H1 (cell line): ENCODE results near the gene SLCO2A1. TPM values are rescaled to one million over a fixed set of nuclear protein-coding genes. Genes with fewer than 3 reads are reported as not detected.

Source experiments
- CTCF ChIA-PET: fragments of 300-600 bp; sonication (Branson Sonifier 250); formaldehyde crosslinking; loops from one replicate; lab custom pipeline; 2021; ENCODE audit not compliant: partially characterized antibody; lab: Charles Lee
- POLR2A ChIA-PET: fragments of 300-600 bp; sonication (Branson Sonifier 250); formaldehyde crosslinking; loops from one replicate; lab custom pipeline; 2021; ENCODE audit warnings: inconsistent platforms; ENCODE audit not compliant: partially characterized antibody; lab: Charles Lee
- DNase-seq, 2 experiments: peaks; one replicate each; pipeline versions ENCODE4 v3.0.0 to v3.0.0-alpha.2; 2010 to 2022; ENCODE audit warnings: low spot score in 2 of 2, low read depth in 1 of 2, mixed read lengths in 1 of 2
- FAIRE-seq: peaks from 2 replicates; lab custom pipeline; 2011; peaks lifted over from hg19 to GRCh38; lab: Jason Lieb, UNC
- H2AFZ ChIP-seq: 2 replicates; pipeline ENCODE4 v1.8.1; 2012; ENCODE audit warnings: low read length, inconsistent platforms
- H2AK5ac ChIP-seq: 2 replicates; pipeline ENCODE4 v1.6.1; 2013; ENCODE audit warnings: low read depth, low read length
- H2BK120ac ChIP-seq: replicated peaks from 2 replicates; pipeline ENCODE3; 2013; ENCODE audit warnings: low read depth, low read length, inconsistent platforms
- H2BK12ac ChIP-seq: 2 replicates; pipeline ENCODE4 v1.6.1; 2013; ENCODE audit warnings: low read depth, low read length
- H2BK15ac ChIP-seq: 2 replicates; pipeline ENCODE4 v1.6.1; 2013; ENCODE audit warnings: low read length
- H2BK20ac ChIP-seq: 2 replicates; pipeline ENCODE4 v1.6.1; 2013; ENCODE audit warnings: low read length
- H2BK5ac ChIP-seq: 2 replicates; pipeline ENCODE4 v1.6.1; 2013; ENCODE audit warnings: low read depth, low read length
- H3K14ac ChIP-seq: 2 replicates; pipeline ENCODE4 v1.6.1; 2013; ENCODE audit warnings: inconsistent platforms; ENCODE audit not compliant: insufficient read length
- H3K18ac ChIP-seq: 2 replicates; pipeline ENCODE4 v1.6.1; 2013; ENCODE audit warnings: low read length; ENCODE audit errors: extremely low read depth
- H3K23ac ChIP-seq: 2 replicates; pipeline ENCODE4 v1.6.1; 2013; ENCODE audit warnings: inconsistent platforms; ENCODE audit not compliant: insufficient read length
- H3K23me2 ChIP-seq: 2 replicates; pipeline ENCODE4 v1.6.1; 2013; ENCODE audit warnings: low read depth, low read length
- H3K27ac ChIP-seq: 2 replicates; pipeline ENCODE4 v1.6.1; 2011; ENCODE audit warnings: low read depth, low read length, inconsistent platforms
- H3K27me3 ChIP-seq, 4 experiments: replicated peaks in 1 of 4; 1 replicate in 1 of 4; 2 replicates in 3 of 4; pipeline versions ENCODE4 v1.6.1 to v1.8.1; 2011 to 2013; ENCODE audit warnings: low read length in 3 of 4, mild to moderate bottlenecking in 3 of 4, inconsistent platforms in 2 of 4, mixed read lengths in 2 of 4, moderate library complexity in 1 of 4; ENCODE audit not compliant: control insufficient read depth in 3 of 4, insufficient read depth in 3 of 4; ENCODE audit errors: extremely low read depth in 1 of 4
- H3K36me3 ChIP-seq, 4 experiments: 2 replicates each; pipeline versions ENCODE4 v1.6.1 to v1.8.1; 2011 to 2013; ENCODE audit warnings: mild to moderate bottlenecking in 4 of 4, low read length in 3 of 4, moderate library complexity in 2 of 4, control low read depth in 1 of 4, inconsistent platforms in 1 of 4; ENCODE audit not compliant: insufficient read depth in 4 of 4, control insufficient read depth in 2 of 4
- H3K4ac ChIP-seq: replicated peaks from 2 replicates; pipeline ENCODE3; 2013; ENCODE audit warnings: low read length, low read depth, mixed read lengths, inconsistent platforms; ENCODE audit not compliant: insufficient read length
- H3K4me1 ChIP-seq, 4 experiments: replicated peaks in 1 of 4; 1 replicate in 1 of 4; 2 replicates in 3 of 4; pipeline versions ENCODE4 v1.6.1 to v1.8.1; 2011 to 2013; ENCODE audit warnings: low read length in 3 of 4, inconsistent platforms in 2 of 4, mixed read lengths in 1 of 4; ENCODE audit not compliant: insufficient read depth in 4 of 4, control insufficient read depth in 3 of 4
- H3K4me2 ChIP-seq, 2 experiments: 2 replicates each; pipeline versions ENCODE4 v1.6.1 to v1.8.1; 2011 to 2013; ENCODE audit warnings: low read depth in 2 of 2, low read length in 2 of 2, control low read depth in 1 of 2, inconsistent platforms in 1 of 2, mild to moderate bottlenecking in 1 of 2; ENCODE audit not compliant: insufficient read depth in 1 of 2
- H3K4me3 ChIP-seq, 4 experiments: fragments of 200-600, 300-600 bp in 1 of 4; sonication (generic), shearing (Covaris generic), sonication (Bioruptor Twin) in 1 of 4; 2 replicates each; pipeline versions ENCODE4 v1.5.1 to v1.8.1; 2011 to 2016; ENCODE audit warnings: low read length in 4 of 4, low read depth in 3 of 4, control low read depth in 2 of 4, inconsistent platforms in 2 of 4, mild to moderate bottlenecking in 2 of 4, mixed read lengths in 1 of 4, moderate library complexity in 1 of 4; ENCODE audit not compliant: insufficient read depth in 2 of 4; ENCODE audit errors: extremely low read depth in 1 of 4
- H3K56ac ChIP-seq: replicated peaks from 2 replicates; pipeline ENCODE3; 2013; ENCODE audit warnings: low read depth, mild to moderate bottlenecking, mixed read lengths, low read length, inconsistent platforms; ENCODE audit not compliant: insufficient read length
- H3K79me1 ChIP-seq: 2 replicates; pipeline ENCODE4 v1.6.1; 2013; ENCODE audit warnings: low read depth, low read length, control low read depth
- H3K79me2 ChIP-seq, 2 experiments: 2 replicates each; pipeline versions ENCODE4 v1.6.1 to v1.8.1; 2012 to 2013; ENCODE audit warnings: low read length in 2 of 2, mild to moderate bottlenecking in 2 of 2, inconsistent platforms in 1 of 2; ENCODE audit not compliant: insufficient read depth in 2 of 2, control insufficient read depth in 1 of 2
- H3K9ac ChIP-seq, 4 experiments: replicated peaks in 1 of 4; 1 replicate in 1 of 4; 2 replicates in 3 of 4; pipeline versions ENCODE4 v1.6.1 to v1.8.1; 2011 to 2013; ENCODE audit warnings: low read depth in 3 of 4, low read length in 3 of 4, control low read depth in 2 of 4, mild to moderate bottlenecking in 2 of 4, moderate library complexity in 2 of 4, inconsistent platforms in 1 of 4; ENCODE audit errors: extremely low read depth in 1 of 4
- H3K9me3 ChIP-seq, 2 experiments: 2 replicates each; pipeline versions ENCODE4 v1.6.1 to v1.8.1; 2012 to 2013; ENCODE audit warnings: mild to moderate bottlenecking in 2 of 2, moderate library complexity in 2 of 2, control low read depth in 1 of 2, inconsistent platforms in 1 of 2, low read depth in 1 of 2, low read length in 1 of 2, mixed read lengths in 1 of 2; ENCODE audit not compliant: insufficient read depth in 2 of 2
- H4K20me1 ChIP-seq, 2 experiments: replicated peaks in 1 of 2; 2 replicates each; pipeline versions ENCODE3 to v1.8.1; 2011 to 2013; ENCODE audit warnings: inconsistent platforms in 2 of 2, low read length in 2 of 2, mild to moderate bottlenecking in 1 of 2; ENCODE audit not compliant: insufficient read depth in 2 of 2, control insufficient read depth in 1 of 2
- H4K5ac ChIP-seq: 2 replicates; pipeline ENCODE4 v1.6.1; 2013; ENCODE audit warnings: low read length, low read depth, mixed read lengths, inconsistent platforms; ENCODE audit not compliant: insufficient read length
- H4K8ac ChIP-seq: 2 replicates; pipeline ENCODE4 v1.8.0; 2013; ENCODE audit warnings: mild to moderate bottlenecking, moderate library complexity, low read length, inconsistent platforms; ENCODE audit not compliant: insufficient read depth; ENCODE audit errors: extremely low read depth
- H4K91ac ChIP-seq: replicated peaks from 2 replicates; pipeline ENCODE3; 2013; ENCODE audit warnings: low read length, mixed read lengths, inconsistent platforms; ENCODE audit not compliant: insufficient read length
- BACH1 ChIP-seq: IDR thresholded peaks from 2 replicates; pipeline ENCODE4 v1.6.1; 2012; ENCODE audit warnings: low read length, improper control_type of control experiment
- BCL11A ChIP-seq, 2 experiments: IDR thresholded peaks; one replicate each; pipeline ENCODE4 v1.6.1; 2011; ENCODE audit warnings: low read depth in 2 of 2, low read length in 2 of 2, mild to moderate bottlenecking in 2 of 2
- CHD1 ChIP-seq: IDR thresholded peaks from 2 replicates; pipeline ENCODE4 v1.6.1; 2012; ENCODE audit warnings: low read depth, low read length, improper control_type of control experiment
- CTBP2 ChIP-seq: IDR thresholded peaks from 2 replicates; pipeline ENCODE4 v1.7.0; 2011; ENCODE audit warnings: borderline replicate concordance, mild to moderate bottlenecking, moderate library complexity, mixed read lengths, low read length; ENCODE audit not compliant: insufficient read depth, insufficient read length
- EP300 ChIP-seq, 2 experiments: IDR thresholded peaks; 1 replicate in 1 of 2; 2 replicates in 1 of 2; pipeline ENCODE4 v1.6.1; 2011 to 2012; ENCODE audit warnings: low read depth in 2 of 2, low read length in 2 of 2, mild to moderate bottlenecking in 2 of 2, borderline replicate concordance in 1 of 2, inconsistent platforms in 1 of 2, moderate library complexity in 1 of 2
- EZH2 ChIP-seq: fragments of 200-600 bp; sonication (generic); IDR thresholded peaks from 2 replicates; pipeline ENCODE4 v1.7.1; 2012; ENCODE audit warnings: low read depth, mild to moderate bottlenecking, moderate library complexity, low read length, inconsistent platforms; ENCODE audit not compliant: severe bottlenecking
- HDAC6 ChIP-seq: IDR thresholded peaks from one replicate; pipeline ENCODE4 v1.7.1; 2012; ENCODE audit warnings: low read depth, mild to moderate bottlenecking, inconsistent platforms, low read length, moderate library complexity
- KDM5A ChIP-seq: fragments of 200-600 bp; IDR thresholded peaks from 2 replicates; pipeline ENCODE4 v1.7.1; 2012; ENCODE audit warnings: mild to moderate bottlenecking, low read length, inconsistent platforms, mixed read lengths
- NRF1 ChIP-seq: IDR thresholded peaks from 2 replicates; pipeline ENCODE4 v1.6.1; 2011; ENCODE audit warnings: mild to moderate bottlenecking, low read depth, low read length, improper control_type of control experiment
- POU5F1 ChIP-seq: IDR thresholded peaks from 2 replicates; pipeline ENCODE4 v1.6.1; 2011; ENCODE audit warnings: low read depth, mild to moderate bottlenecking, low read length, moderate library complexity
- RFX5 ChIP-seq: IDR thresholded peaks from 2 replicates; pipeline ENCODE4 v1.6.1; 2011; ENCODE audit warnings: low read depth, low read length, improper control_type of control experiment, borderline replicate concordance
- SIRT6 ChIP-seq: IDR thresholded peaks from one replicate; pipeline ENCODE4 v1.7.1; 2012; ENCODE audit warnings: low read length, inconsistent platforms
- SRF ChIP-seq: IDR thresholded peaks from 2 replicates; pipeline ENCODE4 v1.6.1; 2011; ENCODE audit warnings: mild to moderate bottlenecking, low read depth, low read length, moderate library complexity
- TCF12 ChIP-seq: IDR thresholded peaks from 2 replicates; pipeline ENCODE4 v1.6.1; 2011; ENCODE audit warnings: low read depth, mild to moderate bottlenecking, low read length
- WGBS, 2 experiments: shearing (Covaris generic) in 1 of 2; methylation state at CpG; one replicate each; pipeline versions ENCODE4 v1.1.6 to v1.1.7; 2013 to 2015; ENCODE audit warnings: low lambda C conversion rate in 2 of 2, mixed read lengths in 2 of 2, inconsistent platforms in 1 of 2, low coverage in 1 of 2, missing lambda C conversion rate in 1 of 2; ENCODE audit not compliant: insufficient replicate concordance in 2 of 2, insufficient coverage in 1 of 2, insufficient read length in 1 of 2; ENCODE audit errors: extremely low coverage in 1 of 2, missing lambda C conversion rate in 1 of 2; 5-methylcytosine and 5-hydroxymethylcytosine counted together
- polyA plus RNA-seq, 7 experiments: library from polyadenylated mRNA; depleted of rRNA in 3 of 7; stranded (reverse) in 5 of 7; unstranded in 2 of 7; fragments of >200 nt in 5 of 7; fragments of 200-250 nt in 2 of 7; gene quantifications; 1 replicate in 5 of 7; 2 replicates in 1 of 7; 4 replicates in 1 of 7; pipeline versions ENCODE4 v1.2.1 to v1.2.3, GENCODE V29; 2011 to 2013; ENCODE audit warnings: missing spikeins in 2 of 7, mixed read lengths in 2 of 7
- total RNA-seq: library from RNA; stranded (reverse); fragmentation: NEBNext Ultra II Directional; extraction: Animal tissue kit (Norgen Biotek cat#: 25700); gene quantifications from 2 replicates; pipeline ENCODE4 v1.2.1, GENCODE V29; 2021
- TF ChIP-seq, protein P1 (sequence below): IDR thresholded peaks from 2 replicates; pipeline ENCODE4 v1.6.1; 2012; ENCODE audit warnings: inconsistent platforms

The SLCO2A1 gene
- total and polyA plus RNA-seq, 2 of the 8 experiments (the other 6 are each of a cell fraction or from before 2014, with no cell fraction given): 1.1 to 2.3 TPM

DNA sequence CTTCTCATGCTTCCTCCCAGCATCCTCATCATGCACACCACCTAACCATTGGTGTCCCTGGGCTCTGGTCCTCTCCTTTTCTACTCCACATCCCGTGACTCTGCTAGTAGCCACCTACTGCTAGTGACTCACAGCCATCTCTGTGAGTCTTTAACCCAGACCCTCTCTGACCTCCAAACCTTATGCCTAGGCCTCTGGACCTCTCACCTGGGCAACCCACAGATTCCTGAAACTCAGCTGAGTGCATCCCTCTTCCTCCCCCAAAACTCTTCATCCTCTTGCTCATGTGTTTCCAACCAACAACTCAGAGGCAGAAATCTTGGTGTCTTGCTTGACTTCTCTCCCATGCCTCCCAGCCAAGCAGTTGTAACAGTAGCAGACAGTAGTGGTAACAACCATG lies 20.0 kb upstream of the SLCO2A1 start:
- H3K4me1 ChIP-seq: no peaks in the 10 kb centered on the region
- H3K4ac ChIP-seq: no peak overlapping the region
- no peak overlapping the region for H3K4me2 ChIP-seq
- no peak overlapping the region for H3K18ac ChIP-seq
- no peak overlapping the region for H3K27ac ChIP-seq
- no peaks in the 10 kb centered on the region for H3K79me2 ChIP-seq
- no peak overlapping the region for H2BK20ac ChIP-seq
- H4K20me1 ChIP-seq: no peaks in the 10 kb centered on the region
- no peak overlapping the region for H4K8ac ChIP-seq
- no peak overlapping the region for H3K9ac ChIP-seq
- H3K23ac ChIP-seq: no peak overlapping the region
- TF ChIP-seq SIRT6: no peak
- TF ChIP-seq BACH1: no peak
- no peak for TF ChIP-seq CHD1
- TF ChIP-seq EP300 (IDR thresholded peaks at IDR 0.05; ENCODE audit: borderline replicate concordance in 1 of 2, low read depth in 2 of 2, low read length in 2 of 2): no peak
- no peak for TF ChIP-seq HDAC6
- no peak for TF ChIP-seq KDM5A
- TF ChIP-seq CTBP2: no peak
- TF ChIP-seq SRF: no peak
- no peak for TF ChIP-seq NRF1
- TF ChIP-seq EZH2: no peak
- TF ChIP-seq, protein P1, sequence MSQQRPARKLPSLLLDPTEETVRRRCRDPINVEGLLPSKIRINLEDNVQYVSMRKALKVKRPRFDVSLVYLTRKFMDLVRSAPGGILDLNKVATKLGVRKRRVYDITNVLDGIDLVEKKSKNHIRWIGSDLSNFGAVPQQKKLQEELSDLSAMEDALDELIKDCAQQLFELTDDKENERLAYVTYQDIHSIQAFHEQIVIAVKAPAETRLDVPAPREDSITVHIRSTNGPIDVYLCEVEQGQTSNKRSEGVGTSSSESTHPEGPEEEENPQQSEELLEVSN: no peak
- TF ChIP-seq TCF12: no peak
- TF ChIP-seq POU5F1: no peak
- no peak for TF ChIP-seq RFX5
- TF ChIP-seq BCL11A (IDR thresholded peaks at IDR 0.05; ENCODE audit: low read depth in 2 of 2, low read length in 2 of 2): no peak
- H3K56ac ChIP-seq: no peak overlapping the region
- H2BK12ac ChIP-seq: no peak overlapping the region
- POLR2A ChIA-PET: no interaction called here
- no peaks in the 10 kb centered on the region for H3K36me3 ChIP-seq
- no peak overlapping the region for H2AK5ac ChIP-seq
- H2BK15ac ChIP-seq: no peak overlapping the region
- no peak for DNase-seq
- H3K9me3 ChIP-seq: peaks cover 5 to 17% of the 10 kb centered on the region in 2 experiments; a peak in 3 of 4 replicates
- no peak overlapping the region for H3K14ac ChIP-seq
- no peaks in the 10 kb centered on the region for H3K79me1 ChIP-seq
- FAIRE-seq: no peak
- CTCF ChIA-PET: interaction anchor here (1.0 kb wide), 1 partner anchor 119 kb away, joined by 3 read pairs; no protein-coding TSS in a partner anchor
- H2BK120ac ChIP-seq: no peak overlapping the region
- no peaks in the 10 kb centered on the region for H3K23me2 ChIP-seq
- H3K27me3 ChIP-seq: no peaks in the 10 kb centered on the region
- 93% methylated on average over 1 of the region's 1 CpG; no CpG with 5 or more reads in 1 of the 2 experiments for WGBS, 2 experiments
- H4K91ac ChIP-seq: no peak overlapping the region
- no peak overlapping the region for H3K4me3 ChIP-seq
- no peak overlapping the region for H2AFZ ChIP-seq
- no peak overlapping the region for H2BK5ac ChIP-seq
- H4K5ac ChIP-seq: no peak overlapping the region
